ENCODE data around the gene CSTF3.
A peak's percentile ranks its signal among the peaks of the same experiment; 100 is the strongest.
"Not testable (repeated sequence)": the region's sequence is repeated elsewhere in the genome, so short reads cannot be mapped to it uniquely, and the experiment has no call there.

The CSTF3 gene

GRCh38 chr11:33072465-33072864 lies 88.8 kb downstream of the CSTF3 start:
- DNase-seq: no peak

GRCh38 chr11:33068611-33069340 lies 92.5 kb downstream of the CSTF3 start:
- DNase-seq: no peak

- no peak for DNase-seq
Measured at GRCh38 chr11:33067294-33067693, 94.0 kb downstream of the CSTF3 start.

GRCh38 chr11:33065445-33066178 lies 95.7 kb downstream of the CSTF3 start:
- peak; percentile 8 for DNase-seq

GRCh38 chr11:33064866-33065265 lies 96.4 kb downstream of the CSTF3 start:
- DNase-seq: no peak

- DNase-seq: no peak
Measured at GRCh38 chr11:33064033-33064825, 97.1 kb downstream of the CSTF3 start.

GRCh38 chr11:33063326-33063881 lies 97.9 kb downstream of the CSTF3 start:
- no peak for DNase-seq

GRCh38 chr11:33062137-33062536 lies 99.1 kb downstream of the CSTF3 start:
- no peak for DNase-seq

- DNase-seq: no peak
Measured at GRCh38 chr11:33060271-33060670, 101.0 kb downstream of the CSTF3 start.

- no peak for DNase-seq
Measured at GRCh38 chr11:33059331-33060007, 101.8 kb downstream of the CSTF3 start.

- no peak for DNase-seq
Measured at GRCh38 chr11:33057284-33057683, 104.0 kb downstream of the CSTF3 start.

- DNase-seq: no peak
Measured at GRCh38 chr11:33055375-33055774, 105.9 kb downstream of the CSTF3 start.

- DNase-seq: no peak
Measured at GRCh38 chr11:33052231-33052630, 109.0 kb downstream of the CSTF3 start.

GRCh38 chr11:33049565-33050408 lies 111.5 kb downstream of the CSTF3 start:
- DNase-seq: not testable (repeated sequence)

GRCh38 chr11:33048701-33049100 lies 112.6 kb downstream of the CSTF3 start:
- not testable (repeated sequence) for DNase-seq

- no peak for DNase-seq
Measured at GRCh38 chr11:33045551-33046255, 115.6 kb downstream of the CSTF3 start.

GRCh38 chr11:33044285-33044756 lies 117.0 kb downstream of the CSTF3 start:
- DNase-seq: no peak

GRCh38 chr11:33043221-33043830 lies 118.0 kb downstream of the CSTF3 start:
- DNase-seq: no peak

- no peak for DNase-seq
Measured at GRCh38 chr11:33040862-33041453, 120.3 kb downstream of the CSTF3 start.
